ENCODE data around the gene HM13.

HM13 gene

GRCh38 chr20:31550099-31550498 is 35.9 kb downstream of the HM13 start:
- H4K20me1 ChIP-seq = 0 out of 2 replicates have a peak, but pooled peaks cover 3% of the 10 kb centered on the region
- no peak overlapping the region for H3K4me3 ChIP-seq
- H3K9ac ChIP-seq = no peak overlapping the region
- H3K27me3 ChIP-seq = no peaks in the 10 kb centered on the region
- no peak overlapping the region for H3K4me2 ChIP-seq
- no peak overlapping the region for H3K27ac ChIP-seq
- no peaks in the 10 kb centered on the region for H3K9me3 ChIP-seq
- no peak for TF ChIP-seq Cebpa-rat (IDR thresholded peaks at IDR 0.05)
- peaks cover 7% of the 10 kb centered on the region for H3K4me1 ChIP-seq
- H3K36me3 ChIP-seq = peaks cover 97% of the 10 kb centered on the region

- peaks cover 97% of the 10 kb centered on the region for H3K36me3 ChIP-seq
- peaks cover 7% of the 10 kb centered on the region for H3K4me1 ChIP-seq
- no peaks in the 10 kb centered on the region for H3K27me3 ChIP-seq
- no peak overlapping the region for H3K27ac ChIP-seq
- no peaks in the 10 kb centered on the region for H3K9me3 ChIP-seq
- 0 out of 2 replicates have a peak, but pooled peaks cover 6% of the 10 kb centered on the region for H4K20me1 ChIP-seq
- H3K9ac ChIP-seq = no peak overlapping the region
- H3K4me3 ChIP-seq = no peak overlapping the region
- no peak for TF ChIP-seq Cebpa-rat (IDR thresholded peaks at IDR 0.05)
- no peak overlapping the region for H3K4me2 ChIP-seq
Measured at GRCh38 chr20:31551163-31552081, 37.2 kb downstream of the HM13 start.

- H3K9me3 ChIP-seq = no peaks in the 10 kb centered on the region
- no peak overlapping the region for H3K27ac ChIP-seq
- no peaks in the 10 kb centered on the region for H3K27me3 ChIP-seq
- no peak overlapping the region for H3K4me2 ChIP-seq
- no peaks in the 10 kb centered on the region for H3K4me1 ChIP-seq
- peaks cover 88% of the 10 kb centered on the region for H3K36me3 ChIP-seq
- no peak overlapping the region for H3K4me3 ChIP-seq
- H4K20me1 ChIP-seq = 0 out of 2 replicates have a peak, but pooled peaks cover 6% of the 10 kb centered on the region
- no peak overlapping the region for H3K9ac ChIP-seq
- no peak for TF ChIP-seq Cebpa-rat (IDR thresholded peaks at IDR 0.05)
Measured at GRCh38 chr20:31555203-31555775, 41.0 kb downstream of the HM13 start.

- Histone ChIP-seq H3K9me3 (no peaks in the 10 kb centered on the region), H3K27ac (no peak overlapping the region), H3K4me3 (no peak overlapping the region), H3K36me3 (peaks cover 89% of the 10 kb centered on the region), H4K20me1 (peaks cover 17% of the 10 kb centered on the region; the same call in 1 of the 2 replicates), H3K4me2 (no peak overlapping the region), H3K9ac (peak overlapping the region; percentile 19; the same call in 1 of the 2 replicates), H3K4me1 (no peaks in the 10 kb centered on the region), H3K27me3 (no peaks in the 10 kb centered on the region)
- no peak for TF ChIP-seq Cebpa-rat (IDR thresholded peaks at IDR 0.05)
Measured at GRCh38 chr20:31559704-31560093, 45.5 kb downstream of the HM13 start.

- no peak for TF ChIP-seq Cebpa-rat (IDR thresholded peaks at IDR 0.05)
- H3K9me3 ChIP-seq = no peaks in the 10 kb centered on the region
- H3K4me3 ChIP-seq = no peak overlapping the region
- no peaks in the 10 kb centered on the region for H3K27me3 ChIP-seq
- H3K4me1 ChIP-seq = no peaks in the 10 kb centered on the region
- peaks cover 84% of the 10 kb centered on the region for H3K36me3 ChIP-seq
- peaks cover 13% of the 10 kb centered on the region; the same call in 1 of the 2 replicates for H4K20me1 ChIP-seq
- H3K27ac ChIP-seq = peak overlapping the region; percentile 33; the same call in 1 of the 2 replicates
- peak overlapping the region; percentile 19; the same call in 1 of the 2 replicates for H3K9ac ChIP-seq
- no peak overlapping the region for H3K4me2 ChIP-seq
Measured at GRCh38 chr20:31560094-31560745, 46.0 kb downstream of the HM13 start.

DNA sequence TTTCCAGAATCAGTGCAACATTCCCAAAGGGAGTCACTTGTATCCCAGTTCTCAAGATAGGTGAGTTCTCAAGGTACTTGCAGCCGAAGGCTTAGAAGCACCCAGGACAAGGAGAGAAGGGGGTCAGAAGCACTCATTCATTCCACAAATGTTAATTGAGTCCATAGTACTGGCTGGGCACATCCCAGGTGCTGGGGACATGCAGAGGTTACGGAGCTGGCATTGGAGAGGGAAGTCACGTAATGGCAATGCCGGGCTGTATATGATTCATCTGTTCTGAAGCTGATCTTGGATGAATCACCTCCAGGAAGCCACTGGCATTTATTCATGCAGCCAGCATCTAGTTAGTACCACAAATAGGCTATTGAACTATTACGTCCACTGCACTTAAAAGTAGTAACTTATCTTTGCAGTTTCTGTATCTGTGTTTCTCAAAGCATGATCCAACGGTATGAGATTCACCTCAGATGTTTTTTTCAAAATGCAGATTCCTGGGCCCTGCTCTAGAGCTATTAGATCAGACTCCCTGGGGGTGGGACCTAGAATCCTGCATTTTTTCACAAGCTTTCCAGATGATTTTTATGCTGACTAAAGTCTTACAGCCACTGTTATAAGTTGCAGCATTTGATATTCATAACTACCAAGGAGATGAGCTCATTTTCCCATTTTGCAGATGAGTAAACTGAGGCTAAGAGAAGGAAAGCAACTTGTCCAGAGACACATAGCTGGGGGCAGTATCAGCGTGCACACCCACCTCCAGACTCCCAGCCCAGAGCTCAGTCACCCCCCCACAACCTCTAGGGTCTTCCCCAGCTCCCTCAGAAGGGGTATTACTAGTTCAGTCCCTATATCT is 46.7 kb downstream of the HM13 start:
- H3K9ac ChIP-seq = no peak overlapping the region
- H3K27me3 ChIP-seq = no peaks in the 10 kb centered on the region
- no peak for TF ChIP-seq Cebpa-rat (IDR thresholded peaks at IDR 0.05)
- no peaks in the 10 kb centered on the region for H3K9me3 ChIP-seq
- no peak overlapping the region for H3K4me2 ChIP-seq
- peaks cover 83% of the 10 kb centered on the region for H3K36me3 ChIP-seq
- H3K4me3 ChIP-seq = no peak overlapping the region
- no peaks in the 10 kb centered on the region for H3K4me1 ChIP-seq
- peaks cover 16% of the 10 kb centered on the region; the same call in 1 of the 2 replicates for H4K20me1 ChIP-seq
- no peak overlapping the region for H3K27ac ChIP-seq

GRCh38 chr20:31562241-31562640 is 48.0 kb downstream of the HM13 start:
- H3K27me3 ChIP-seq = no peaks in the 10 kb centered on the region
- H3K9me3 ChIP-seq = no peaks in the 10 kb centered on the region
- H3K4me1 ChIP-seq = peaks cover 9% of the 10 kb centered on the region; the same call in 1 of the 2 replicates
- peaks cover 28% of the 10 kb centered on the region for H4K20me1 ChIP-seq
- no peak overlapping the region for H3K4me2 ChIP-seq
- no peak for TF ChIP-seq Cebpa-rat (IDR thresholded peaks at IDR 0.05)
- no peak overlapping the region for H3K27ac ChIP-seq
- H3K9ac ChIP-seq = no peak overlapping the region
- no peak overlapping the region for H3K4me3 ChIP-seq
- peaks cover 89% of the 10 kb centered on the region for H3K36me3 ChIP-seq

GRCh38 chr20:31564284-31564683 is 50.0 kb downstream of the HM13 start:
- peaks cover 89% of the 10 kb centered on the region for H3K36me3 ChIP-seq
- TF ChIP-seq Cebpa-rat (IDR thresholded peaks at IDR 0.05) = no peak

More at GRCh38 chr20:31564284-31564683, 50.0 kb downstream of the HM13 start:
- no peak overlapping the region for H3K4me2 ChIP-seq
- H3K27me3 ChIP-seq = no peaks in the 10 kb centered on the region
- peaks cover 48% of the 10 kb centered on the region for H4K20me1 ChIP-seq
- H3K4me1 ChIP-seq = peaks cover 22% of the 10 kb centered on the region; the same call in 1 of the 2 replicates
- no peak overlapping the region for H3K4me3 ChIP-seq
- H3K27ac ChIP-seq = no peak overlapping the region
- H3K9me3 ChIP-seq = no peaks in the 10 kb centered on the region
- 0 out of 2 replicates have a peak overlapping the region, but pooled peaks have one; percentile 10 for H3K9ac ChIP-seq

All from BLaER1 (cell line).